Measurements from ENCODE around the gene CCDC69.

Gene CCDC69

DNA sequence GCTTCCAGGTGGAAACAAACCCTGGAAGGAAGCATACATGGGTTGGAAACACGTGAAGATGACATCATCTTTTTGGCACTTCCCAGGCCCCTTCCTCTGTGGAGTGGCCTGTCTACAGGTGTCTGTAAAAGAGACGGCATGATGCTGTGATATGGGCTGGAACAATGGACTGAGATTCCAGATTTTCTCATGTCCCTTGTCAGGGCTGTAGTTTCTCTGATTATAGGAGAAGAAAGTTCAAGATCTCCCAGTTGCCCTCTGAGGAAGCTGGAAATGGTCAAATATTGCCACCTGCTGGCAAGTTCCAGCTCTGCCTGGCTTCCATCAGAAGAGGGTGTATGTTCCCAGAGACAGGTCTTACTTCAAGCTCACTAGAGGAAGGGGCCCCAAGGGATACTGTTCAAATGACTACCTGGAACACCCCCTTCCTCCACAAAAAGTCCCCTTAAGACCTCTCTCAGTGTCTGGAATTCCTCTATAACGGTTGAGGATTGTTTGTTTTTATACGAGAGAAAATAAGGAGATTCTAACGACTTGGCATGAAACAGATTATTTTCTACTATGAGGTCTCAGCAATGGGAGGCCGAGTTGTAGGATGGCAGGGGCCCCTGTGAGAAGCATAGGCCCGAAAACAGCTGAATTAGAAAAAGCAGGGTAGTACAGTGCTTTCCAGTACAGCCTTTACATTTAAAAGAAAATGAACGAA is 59.1 kb downstream of the CCDC69 start:
- DNase-seq (ENCODE audit: low read depth, low spot score) = peak; percentile 63

DNA sequence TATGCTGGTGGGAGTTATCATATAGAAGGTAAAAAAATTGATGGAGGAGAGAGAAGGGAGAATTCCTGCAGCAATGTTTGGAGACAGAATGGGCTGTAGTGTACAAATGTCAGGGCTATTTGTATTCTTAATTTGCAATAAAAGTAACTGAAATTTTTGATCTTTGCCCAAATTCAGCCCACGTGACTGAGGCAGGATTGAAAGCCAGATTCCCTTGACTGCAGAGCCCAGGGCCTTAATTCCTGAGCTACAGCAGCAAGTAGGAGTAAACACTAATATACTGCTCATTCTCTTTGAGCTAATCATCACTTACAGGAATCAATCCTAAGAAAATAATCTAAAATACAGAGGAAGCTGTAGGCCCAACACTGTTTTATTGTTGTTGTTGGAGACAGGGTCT is 61.1 kb downstream of the CCDC69 start:
- no peak for DNase-seq (ENCODE audit: low read depth, low spot score)

DNA sequence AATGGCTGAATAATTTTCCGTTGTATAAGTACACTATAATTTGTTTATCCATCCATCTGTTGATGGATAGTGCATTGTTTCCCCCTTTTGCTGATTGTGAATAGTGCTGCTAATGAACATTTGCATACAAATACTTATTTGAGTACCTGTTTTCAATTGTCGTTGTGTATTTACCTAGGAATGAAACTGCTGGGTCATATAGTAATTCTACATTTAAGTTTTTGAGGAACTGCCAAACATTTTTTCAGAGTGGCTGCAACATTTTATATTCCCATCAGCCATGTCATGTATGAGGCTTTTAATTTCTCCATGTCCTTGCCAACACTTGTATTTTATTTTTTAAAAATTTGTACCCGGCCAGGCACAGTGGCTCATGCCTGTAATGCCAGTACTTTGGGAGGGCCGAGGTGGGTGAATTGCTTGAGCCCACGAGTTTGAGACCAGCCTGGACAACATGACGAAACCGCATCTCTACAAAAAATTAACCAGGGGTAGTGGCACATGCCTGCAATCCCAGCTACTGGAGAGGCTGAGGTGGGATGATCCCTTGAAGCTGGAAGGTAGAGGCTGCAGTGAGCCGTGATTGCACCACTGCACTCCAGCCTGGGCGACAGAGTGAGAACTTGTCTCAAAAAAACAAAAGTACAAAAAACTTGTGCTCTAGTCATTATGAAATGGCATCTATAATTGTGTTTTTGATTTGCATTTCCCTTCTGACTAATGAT is 64.1 kb downstream of the CCDC69 start:
- DNase-seq (ENCODE audit: low read depth, low spot score) = no peak

DNA sequence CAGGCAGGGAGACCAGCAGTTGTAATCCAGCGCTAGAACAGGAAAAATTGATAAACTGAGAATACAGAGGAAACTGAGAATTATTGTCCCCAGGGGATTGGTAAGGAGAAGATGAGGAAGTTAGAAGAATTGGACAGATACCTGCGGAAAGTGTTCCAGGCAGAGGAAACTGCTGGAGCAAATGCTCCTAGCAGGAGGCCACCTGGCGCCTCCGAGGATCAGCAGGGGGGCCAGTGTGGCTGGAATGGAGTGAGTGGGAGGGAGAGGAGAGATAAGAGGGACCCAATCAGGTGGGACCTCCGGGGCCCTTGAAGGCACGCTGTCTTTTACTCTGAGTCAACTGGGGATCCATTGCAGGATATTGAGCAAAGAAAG is 65.6 kb downstream of the CCDC69 start:
- DNase-seq (ENCODE audit: low read depth, low spot score) = no peak

DNA sequence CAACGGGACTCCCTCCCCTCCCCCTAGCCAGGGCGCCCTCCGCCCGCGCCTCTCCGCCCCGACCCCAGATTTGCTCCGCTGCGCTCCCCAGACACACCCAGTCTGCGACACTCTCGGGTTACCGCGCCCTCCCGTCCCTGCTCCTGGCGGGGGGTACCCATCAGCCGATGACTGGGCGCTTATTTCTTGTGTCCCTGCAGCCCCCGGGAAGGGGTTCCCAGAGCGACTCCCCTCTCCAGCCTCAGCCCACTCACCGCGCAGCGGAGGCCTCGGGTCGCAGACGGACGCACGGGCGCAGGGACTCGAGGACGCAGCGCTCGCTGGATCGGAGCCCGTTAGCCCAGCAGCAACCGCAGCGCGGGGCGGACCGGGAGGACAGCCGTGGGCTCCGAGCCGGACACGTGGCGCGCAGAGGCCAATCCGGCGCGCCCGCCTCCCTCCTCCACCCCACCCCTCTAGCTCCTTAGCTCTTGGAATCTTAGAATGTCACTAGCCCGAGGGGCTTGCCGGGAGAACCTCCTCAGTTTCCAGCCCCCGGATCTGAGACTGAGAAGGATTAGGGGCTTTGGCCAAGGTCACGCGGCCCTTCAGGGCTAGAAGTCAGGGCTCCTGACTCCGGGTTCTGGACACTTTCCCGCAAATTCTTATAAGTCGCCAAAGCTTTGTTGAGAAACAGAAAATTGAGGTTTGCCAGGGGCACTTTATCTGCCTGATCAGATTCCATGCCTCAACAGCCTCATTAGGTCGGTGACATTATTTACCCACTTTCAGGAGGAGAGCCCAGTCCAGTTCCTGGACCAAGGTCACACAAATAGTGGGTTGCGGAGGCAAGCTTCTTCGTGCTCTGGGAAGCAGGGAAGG is 66.2 kb downstream of the CCDC69 start, which contains the start of gene ANXA6:
Gene ANXA6, minus strand, starts transcription at position 354 of the 861 bp plus-strand sequence. CDS start 9,878 bp downstream, outside the sequence.
- no peak for DNase-seq (ENCODE audit: low read depth, low spot score)

DNA sequence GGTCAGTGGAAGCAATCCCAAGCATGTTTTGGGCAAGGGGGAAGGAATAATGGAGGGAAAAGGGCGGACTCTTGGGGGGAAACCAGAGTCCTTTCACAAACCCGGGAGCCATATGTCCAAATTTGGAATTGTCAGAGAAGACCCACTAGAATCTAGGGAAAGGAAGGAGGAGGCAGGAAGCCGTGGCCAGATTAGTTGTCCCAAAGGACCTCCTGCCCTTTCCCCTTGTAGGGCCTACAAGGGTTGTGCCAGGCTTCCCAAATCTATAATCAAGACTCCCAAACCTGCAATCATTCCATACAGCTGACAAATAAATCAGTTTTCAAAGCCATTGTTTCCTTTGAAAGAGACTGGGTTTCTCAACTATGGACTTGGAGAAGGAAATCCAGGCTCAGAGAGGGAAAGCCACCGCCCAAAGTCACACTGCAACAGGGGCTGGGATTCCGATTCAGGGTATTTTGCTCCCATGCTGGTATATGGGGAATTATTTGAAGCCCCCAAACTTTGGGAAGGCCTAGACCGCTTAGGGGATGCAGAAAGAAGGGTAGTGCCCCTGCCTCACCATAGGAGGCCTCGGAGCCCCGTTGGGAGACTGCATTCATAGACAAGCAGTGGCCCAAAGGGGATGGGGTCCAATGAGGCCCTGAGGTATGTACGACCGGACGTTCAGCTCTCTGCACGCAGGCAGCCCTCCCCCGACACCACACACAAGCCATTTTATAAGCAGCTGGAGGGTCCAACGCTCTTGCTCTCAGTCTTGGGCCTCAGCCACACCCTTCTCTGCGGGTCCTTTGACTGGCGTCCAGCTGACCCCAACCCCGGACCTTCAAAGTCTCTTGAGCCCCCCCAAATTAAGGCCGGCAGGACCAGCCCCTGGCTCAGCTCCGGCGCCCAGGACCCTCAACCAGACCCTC is 67.1 kb downstream of the CCDC69 start:
- DNase-seq (ENCODE audit: low read depth, low spot score) = no peak

DNA sequence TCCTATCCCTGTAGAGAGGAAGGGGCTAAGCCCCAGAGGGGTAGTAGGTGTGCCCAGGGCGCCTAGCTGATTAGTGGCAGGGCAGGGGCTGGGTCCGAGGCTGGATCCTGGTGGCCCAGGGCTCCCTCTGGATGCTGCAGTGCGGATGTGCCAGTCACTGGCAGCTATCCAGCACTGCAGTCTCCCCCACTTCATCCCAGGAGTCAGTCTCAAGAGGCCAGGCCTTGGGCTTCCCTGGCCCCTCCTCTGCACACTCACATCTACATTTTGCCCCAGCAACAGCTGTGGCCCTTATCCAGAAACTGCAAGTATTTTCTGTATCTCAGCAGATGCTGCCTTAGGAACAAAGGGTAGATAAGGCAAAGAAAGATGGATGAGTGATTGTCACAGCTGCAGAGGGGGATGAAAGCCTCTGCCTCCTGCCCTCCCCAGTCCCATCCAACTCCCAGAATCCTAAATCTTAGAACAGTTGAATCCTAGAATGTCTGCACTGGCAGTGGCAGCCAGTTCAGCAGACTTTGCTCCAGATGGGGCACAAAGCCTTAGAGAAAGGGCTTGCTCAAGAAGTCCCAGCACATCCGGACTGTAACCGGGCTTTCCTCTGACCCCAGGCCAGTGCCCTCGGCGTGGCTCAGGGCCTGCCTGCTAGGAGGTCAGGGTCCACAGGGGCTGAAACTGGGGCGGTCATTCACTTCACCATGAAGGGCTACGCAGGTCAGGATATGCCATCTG is 68.0 kb downstream of the CCDC69 start:
- no peak for DNase-seq (ENCODE audit: low read depth, low spot score)

DNA sequence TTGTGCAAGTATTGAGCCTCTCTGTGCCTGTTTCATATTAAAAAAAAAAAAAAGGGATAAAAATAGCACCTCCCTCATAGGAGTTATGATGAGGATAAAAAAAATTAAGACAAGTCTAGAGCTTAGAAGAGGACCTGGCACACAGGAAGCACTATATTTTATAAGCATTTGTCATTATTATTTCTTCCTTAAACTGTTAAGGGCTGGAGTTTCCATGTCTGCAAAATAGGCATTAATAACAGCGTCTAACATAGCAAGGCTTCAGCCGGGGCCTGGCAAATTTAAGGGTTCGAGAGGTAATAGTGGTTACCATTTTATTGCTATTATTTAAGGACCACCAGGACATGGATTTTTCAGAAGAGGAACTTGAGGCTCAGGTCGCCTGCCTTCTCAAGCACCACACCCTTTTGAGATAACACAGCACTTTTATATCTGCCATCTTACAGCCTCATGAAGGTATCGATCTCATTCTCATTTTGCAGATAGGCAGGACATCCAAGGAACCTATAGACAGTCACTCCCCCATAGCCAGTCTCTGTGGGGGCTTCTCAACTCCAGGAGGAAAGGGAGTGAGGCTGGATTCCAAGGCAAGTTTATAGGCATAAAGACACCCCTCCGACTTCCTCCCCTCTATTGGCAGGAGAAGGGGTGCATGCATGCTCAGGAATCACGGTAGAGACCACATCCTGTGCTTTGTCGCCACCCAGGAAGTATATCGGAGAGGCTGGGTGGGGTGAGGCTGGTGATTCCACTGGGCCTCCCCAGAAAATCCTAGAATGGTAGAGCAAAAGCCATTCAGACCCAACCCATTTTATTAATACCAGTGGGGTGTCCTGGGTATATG is 68.7 kb downstream of the CCDC69 start:
- DNase-seq (ENCODE audit: low read depth, low spot score) = no peak

DNA sequence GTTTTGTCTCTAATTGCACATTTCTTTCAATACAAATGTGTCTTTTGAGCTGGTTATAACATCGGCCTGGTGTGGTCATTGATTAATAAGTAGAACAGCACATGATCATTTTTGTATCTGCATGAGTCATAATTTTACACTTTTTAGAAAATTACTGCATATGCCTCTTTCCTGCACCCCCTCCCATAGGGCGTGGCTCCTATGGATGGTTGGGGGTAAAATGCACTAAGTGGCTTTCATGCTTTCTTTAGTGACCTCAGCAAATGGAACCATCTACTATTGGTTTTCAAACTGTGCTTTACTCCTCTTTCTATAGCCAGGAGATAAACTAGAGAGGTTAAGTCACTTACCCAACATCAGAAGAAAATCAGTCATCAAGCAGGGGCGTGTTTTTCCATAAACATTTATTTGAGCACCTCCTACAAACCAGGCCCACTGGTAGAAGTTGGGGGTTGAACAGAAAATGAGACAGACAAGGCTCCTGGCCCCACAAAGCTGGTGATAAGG is 70.1 kb downstream of the CCDC69 start:
- DNase-seq (ENCODE audit: low read depth, low spot score) = no peak

DNA sequence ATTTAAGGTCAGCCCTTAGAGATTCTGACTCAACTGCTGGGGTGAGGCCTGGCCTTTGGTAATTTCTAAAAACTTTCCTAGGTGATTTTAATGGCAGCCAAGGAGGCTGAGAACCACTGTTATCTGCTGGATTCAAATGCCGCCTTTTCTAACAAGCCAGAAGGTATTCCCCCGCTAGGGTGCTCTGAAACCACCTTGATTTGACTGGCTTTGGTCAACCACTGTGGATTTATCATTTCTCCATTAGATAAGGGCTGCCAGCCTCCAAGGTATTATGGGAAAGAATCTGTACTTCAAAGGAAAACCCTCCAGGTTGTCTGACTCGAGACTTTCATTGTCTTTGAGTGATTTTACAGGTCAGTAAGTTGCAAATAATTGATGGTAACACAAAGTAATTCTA is 70.6 kb downstream of the CCDC69 start:
- DNase-seq (ENCODE audit: low read depth, low spot score) = no peak

DNA sequence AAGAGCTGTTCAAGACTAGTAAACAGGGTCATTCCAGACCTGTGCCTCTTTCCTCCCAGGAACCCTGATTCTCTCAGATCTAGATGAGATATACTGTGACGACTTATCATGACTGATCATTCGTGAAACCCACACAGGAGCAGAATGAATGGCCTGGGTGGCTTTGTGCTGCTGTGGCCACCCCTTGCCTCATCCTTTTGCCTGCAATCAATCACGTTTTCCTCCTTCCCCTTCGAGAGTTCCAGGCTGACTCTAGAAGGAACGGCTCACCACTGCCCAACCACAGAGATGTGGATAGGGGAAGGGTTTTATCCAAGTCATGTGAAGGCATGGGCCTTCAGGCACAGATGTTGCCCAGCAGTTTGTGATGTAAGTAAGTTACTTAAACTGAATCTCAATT is 72.1 kb downstream of the CCDC69 start:
- DNase-seq (ENCODE audit: low read depth, low spot score) = no peak

DNA sequence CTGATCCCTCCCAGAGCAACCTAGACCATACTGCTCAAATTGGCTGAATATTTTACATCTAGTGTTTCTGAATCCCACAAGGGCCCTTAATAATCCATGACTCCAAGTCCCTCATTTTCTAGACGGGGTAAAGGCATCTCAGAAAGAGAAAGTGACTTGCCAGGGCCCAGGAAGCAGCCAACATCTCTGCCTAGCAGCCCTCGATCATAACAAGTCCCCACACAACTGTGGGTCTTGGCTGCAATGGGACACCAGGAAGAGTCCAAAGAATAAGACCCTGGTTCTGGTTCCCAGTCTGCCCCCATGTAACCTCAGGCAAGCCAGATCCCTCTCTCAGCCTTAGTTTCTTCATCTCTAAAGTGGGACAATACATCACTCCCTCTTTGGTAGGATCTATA is 72.6 kb downstream of the CCDC69 start:
- DNase-seq (ENCODE audit: low read depth, low spot score) = no peak

DNA sequence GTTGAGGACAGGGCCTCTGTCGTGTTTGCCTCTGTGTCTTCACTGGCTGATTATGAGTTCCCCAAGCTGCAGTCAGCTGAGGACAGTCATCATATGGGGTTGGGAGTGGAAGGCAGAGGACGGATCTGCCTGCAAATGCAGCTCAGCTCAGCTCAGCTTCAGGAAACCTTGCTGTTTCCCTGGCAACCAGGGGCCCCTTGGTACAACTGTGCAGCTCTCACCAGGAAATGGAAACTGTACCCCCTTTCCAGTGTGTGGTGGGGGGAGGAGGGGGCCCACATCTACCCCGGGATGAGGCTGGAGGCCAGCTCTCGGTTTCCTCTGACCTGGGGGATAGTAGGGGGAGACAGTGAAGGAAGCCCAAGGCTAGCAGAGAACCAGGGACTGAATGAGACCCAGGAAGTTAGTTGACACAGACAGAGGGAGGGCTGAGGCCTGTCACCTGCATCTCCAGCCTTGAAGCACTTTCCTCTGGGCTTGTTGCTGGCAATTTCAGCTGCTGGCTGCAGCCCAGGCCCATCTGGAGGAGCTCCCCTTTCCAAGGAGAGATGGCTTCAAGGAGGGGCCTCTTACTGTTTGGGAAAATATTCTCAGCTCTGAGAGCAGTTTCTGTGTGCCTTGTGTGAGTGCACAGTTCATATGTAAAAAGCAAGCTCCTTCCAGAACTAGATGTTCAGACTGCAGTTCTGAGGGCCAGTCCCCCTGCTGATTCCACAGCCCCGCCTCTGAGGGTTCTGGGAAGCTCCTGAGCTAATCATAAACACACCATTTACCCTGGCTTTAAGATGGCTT is 73.2 kb downstream of the CCDC69 start:
- DNase-seq (ENCODE audit: low read depth, low spot score) = no peak

DNA sequence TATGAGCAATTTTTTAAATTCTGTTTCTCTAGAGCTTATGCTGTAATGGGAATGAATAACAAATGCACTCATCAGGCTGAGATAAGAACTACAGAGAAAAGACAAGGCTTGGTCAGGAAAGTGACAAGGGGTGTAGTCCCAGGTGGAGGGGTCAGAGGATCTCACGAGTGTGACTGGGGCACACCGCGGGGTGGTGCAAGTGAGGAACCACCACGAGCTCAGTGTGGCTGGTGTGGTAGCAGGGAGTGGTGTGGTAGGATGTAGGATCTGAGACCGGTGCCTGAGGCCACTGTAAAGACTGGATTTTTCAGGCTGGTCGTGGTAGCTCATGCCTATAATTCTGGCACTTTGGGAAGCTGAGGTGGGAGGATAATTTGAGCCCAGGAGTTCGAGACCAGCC is 75.3 kb downstream of the CCDC69 start:
- no peak for DNase-seq (ENCODE audit: low read depth, low spot score)

DNA sequence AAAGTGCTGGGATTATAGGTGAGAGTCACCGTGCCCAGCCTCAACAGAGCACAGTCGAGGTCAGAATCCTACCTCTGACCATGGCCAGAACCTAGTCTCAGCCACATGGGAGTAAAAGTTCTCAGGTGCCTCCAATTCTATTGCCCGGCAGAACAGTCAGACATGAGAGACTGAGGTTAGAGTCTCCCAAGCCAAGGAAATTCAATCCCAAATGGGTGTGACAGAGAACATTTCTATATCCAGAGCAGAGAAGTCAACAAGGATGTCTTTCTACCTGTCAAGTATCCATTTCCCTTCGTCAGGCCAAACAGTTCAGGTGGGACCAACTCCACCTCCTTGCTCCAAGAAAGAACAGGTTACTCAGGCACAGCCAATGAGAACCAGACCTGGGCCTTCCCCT is 76.9 kb downstream of the CCDC69 start:
- no peak for DNase-seq (ENCODE audit: low read depth, low spot score)

DNA sequence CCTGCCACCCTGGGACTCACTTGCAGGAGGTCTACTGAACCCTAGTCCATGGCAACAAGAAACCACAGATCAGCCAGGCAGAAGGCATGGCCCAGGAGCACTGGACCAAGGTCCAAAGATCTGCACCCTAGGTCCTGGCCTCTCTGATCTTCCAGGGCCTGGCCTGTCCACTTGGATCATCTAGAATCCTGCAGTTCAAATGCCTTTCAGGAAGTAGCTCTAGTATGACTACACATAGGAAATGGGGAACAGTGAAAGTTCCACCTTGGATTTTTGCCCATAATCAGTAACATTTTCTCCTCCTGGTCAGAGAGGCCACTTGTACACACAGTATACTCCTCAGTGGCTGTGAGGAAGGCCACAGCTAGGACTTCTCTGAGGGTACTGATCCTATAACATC is 77.8 kb downstream of the CCDC69 start:
- DNase-seq (ENCODE audit: low read depth, low spot score) = no peak

DNA sequence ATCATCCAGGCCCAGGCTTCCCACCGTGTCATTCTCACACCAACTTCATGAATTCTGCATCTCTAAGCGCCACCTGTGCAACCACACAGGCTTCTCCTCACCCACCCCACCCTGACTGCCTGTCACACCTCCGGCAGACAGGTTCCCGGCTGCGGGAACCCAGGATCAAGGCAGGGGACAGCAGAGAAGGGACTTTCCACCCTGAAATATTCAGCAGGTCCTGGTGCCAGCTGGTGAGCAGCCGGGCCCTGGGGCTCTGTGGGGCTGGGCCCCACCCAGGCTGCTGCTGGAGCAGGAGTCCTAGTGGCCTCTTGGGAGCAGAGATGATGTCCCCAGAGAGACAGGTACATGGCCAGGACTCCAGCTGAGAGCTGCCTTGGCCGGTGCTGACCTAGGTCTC is 79.0 kb downstream of the CCDC69 start:
- no peak for DNase-seq (ENCODE audit: low read depth, low spot score)

DNA sequence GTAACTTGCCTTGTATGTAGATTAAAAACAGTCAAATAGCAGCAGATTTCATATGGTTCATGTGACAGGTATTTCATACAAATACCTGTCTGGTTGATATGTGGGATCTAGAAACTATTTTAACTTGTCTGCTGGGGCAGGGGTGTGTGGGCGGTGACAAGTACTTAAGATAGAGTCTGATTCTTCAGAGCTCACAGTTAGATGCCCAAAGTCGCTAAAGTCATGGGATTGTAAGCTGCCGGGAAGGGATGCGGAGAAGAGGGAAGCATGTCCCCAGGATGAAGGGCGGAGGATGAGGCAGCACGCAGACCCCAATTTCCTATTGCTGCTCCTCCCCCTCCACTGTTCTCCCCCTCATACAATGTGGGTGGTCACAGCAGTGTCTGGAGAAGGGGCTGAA is 79.6 kb downstream of the CCDC69 start:
- no peak for DNase-seq (ENCODE audit: low read depth, low spot score)

DNA sequence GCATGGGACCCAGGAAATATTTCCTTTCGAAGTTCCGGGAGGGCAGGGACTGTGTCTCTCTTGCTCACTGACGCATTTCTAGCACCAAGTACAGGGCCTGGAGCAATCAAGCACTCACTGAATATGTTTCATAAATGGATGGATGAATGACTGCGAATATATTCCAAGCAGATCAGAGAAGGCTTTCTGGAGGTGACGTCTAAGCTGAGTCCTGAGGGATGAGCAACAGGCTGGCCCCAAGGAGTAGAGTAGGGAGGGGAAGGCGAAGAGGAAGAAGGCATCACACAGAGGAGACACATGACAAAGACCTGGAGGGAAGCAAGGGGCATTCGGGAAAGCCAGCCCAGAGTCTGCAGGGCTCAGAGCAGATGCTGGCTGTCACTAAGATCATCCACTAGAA is 80.2 kb downstream of the CCDC69 start:
- DNase-seq (ENCODE audit: low read depth, low spot score) = no peak
